H1 (cell line): ENCODE measurements around the gene ARHGEF25. TPM values are rescaled to one million over a fixed set of nuclear protein-coding genes. Genes with fewer than 3 reads are reported as not detected.
A peak's percentile ranks its signal among the peaks of the same experiment; 100 is the strongest.

ENCODE experiments used
- CTCF ChIA-PET: fragments of 300-600 bp; sonication (Branson Sonifier 250); formaldehyde crosslinking; loops from one replicate; lab custom pipeline; 2021; ENCODE audit not compliant: partially characterized antibody; lab: Charles Lee
- POLR2A ChIA-PET: fragments of 300-600 bp; sonication (Branson Sonifier 250); formaldehyde crosslinking; loops from one replicate; lab custom pipeline; 2021; ENCODE audit warnings: inconsistent platforms; ENCODE audit not compliant: partially characterized antibody; lab: Charles Lee
- DNase-seq, 2 experiments: peaks; one replicate each; pipeline versions ENCODE4 v3.0.0 to v3.0.0-alpha.2; 2010 to 2022; ENCODE audit warnings: low spot score in 2 of 2, low read depth in 1 of 2, mixed read lengths in 1 of 2
- FAIRE-seq: peaks from 2 replicates; lab custom pipeline; 2011; peaks lifted over from hg19 to GRCh38; lab: Jason Lieb, UNC
- H2AFZ ChIP-seq: 2 replicates; pipeline ENCODE4 v1.8.1; 2012; ENCODE audit warnings: low read length, inconsistent platforms
- H2AK5ac ChIP-seq: 2 replicates; pipeline ENCODE4 v1.6.1; 2013; ENCODE audit warnings: low read depth, low read length
- H2BK120ac ChIP-seq: replicated peaks from 2 replicates; pipeline ENCODE3; 2013; ENCODE audit warnings: low read depth, low read length, inconsistent platforms
- H2BK12ac ChIP-seq: 2 replicates; pipeline ENCODE4 v1.6.1; 2013; ENCODE audit warnings: low read depth, low read length
- H2BK15ac ChIP-seq: 2 replicates; pipeline ENCODE4 v1.6.1; 2013; ENCODE audit warnings: low read length
- H2BK20ac ChIP-seq: 2 replicates; pipeline ENCODE4 v1.6.1; 2013; ENCODE audit warnings: low read length
- H2BK5ac ChIP-seq: 2 replicates; pipeline ENCODE4 v1.6.1; 2013; ENCODE audit warnings: low read depth, low read length
- H3K14ac ChIP-seq: 2 replicates; pipeline ENCODE4 v1.6.1; 2013; ENCODE audit warnings: inconsistent platforms; ENCODE audit not compliant: insufficient read length
- H3K18ac ChIP-seq: 2 replicates; pipeline ENCODE4 v1.6.1; 2013; ENCODE audit warnings: low read length; ENCODE audit errors: extremely low read depth
- H3K23ac ChIP-seq: 2 replicates; pipeline ENCODE4 v1.6.1; 2013; ENCODE audit warnings: inconsistent platforms; ENCODE audit not compliant: insufficient read length
- H3K23me2 ChIP-seq: 2 replicates; pipeline ENCODE4 v1.6.1; 2013; ENCODE audit warnings: low read depth, low read length
- H3K27ac ChIP-seq: 2 replicates; pipeline ENCODE4 v1.6.1; 2011; ENCODE audit warnings: low read depth, low read length, inconsistent platforms
- H3K27me3 ChIP-seq, 4 experiments: replicated peaks in 1 of 4; 1 replicate in 1 of 4; 2 replicates in 3 of 4; pipeline versions ENCODE4 v1.6.1 to v1.8.1; 2011 to 2013; ENCODE audit warnings: low read length in 3 of 4, mild to moderate bottlenecking in 3 of 4, inconsistent platforms in 2 of 4, mixed read lengths in 2 of 4, moderate library complexity in 1 of 4; ENCODE audit not compliant: control insufficient read depth in 3 of 4, insufficient read depth in 3 of 4; ENCODE audit errors: extremely low read depth in 1 of 4
- H3K36me3 ChIP-seq, 4 experiments: 2 replicates each; pipeline versions ENCODE4 v1.6.1 to v1.8.1; 2011 to 2013; ENCODE audit warnings: mild to moderate bottlenecking in 4 of 4, low read length in 3 of 4, moderate library complexity in 2 of 4, control low read depth in 1 of 4, inconsistent platforms in 1 of 4; ENCODE audit not compliant: insufficient read depth in 4 of 4, control insufficient read depth in 2 of 4
- H3K4ac ChIP-seq: replicated peaks from 2 replicates; pipeline ENCODE3; 2013; ENCODE audit warnings: low read length, low read depth, mixed read lengths, inconsistent platforms; ENCODE audit not compliant: insufficient read length
- H3K4me1 ChIP-seq, 4 experiments: replicated peaks in 1 of 4; 1 replicate in 1 of 4; 2 replicates in 3 of 4; pipeline versions ENCODE4 v1.6.1 to v1.8.1; 2011 to 2013; ENCODE audit warnings: low read length in 3 of 4, inconsistent platforms in 2 of 4, mixed read lengths in 1 of 4; ENCODE audit not compliant: insufficient read depth in 4 of 4, control insufficient read depth in 3 of 4
- H3K4me2 ChIP-seq, 2 experiments: 2 replicates each; pipeline versions ENCODE4 v1.6.1 to v1.8.1; 2011 to 2013; ENCODE audit warnings: low read depth in 2 of 2, low read length in 2 of 2, control low read depth in 1 of 2, inconsistent platforms in 1 of 2, mild to moderate bottlenecking in 1 of 2; ENCODE audit not compliant: insufficient read depth in 1 of 2
- H3K4me3 ChIP-seq, 4 experiments: fragments of 200-600, 300-600 bp in 1 of 4; sonication (generic), shearing (Covaris generic), sonication (Bioruptor Twin) in 1 of 4; 2 replicates each; pipeline versions ENCODE4 v1.5.1 to v1.8.1; 2011 to 2016; ENCODE audit warnings: low read length in 4 of 4, low read depth in 3 of 4, control low read depth in 2 of 4, inconsistent platforms in 2 of 4, mild to moderate bottlenecking in 2 of 4, mixed read lengths in 1 of 4, moderate library complexity in 1 of 4; ENCODE audit not compliant: insufficient read depth in 2 of 4; ENCODE audit errors: extremely low read depth in 1 of 4
- H3K56ac ChIP-seq: replicated peaks from 2 replicates; pipeline ENCODE3; 2013; ENCODE audit warnings: low read depth, mild to moderate bottlenecking, mixed read lengths, low read length, inconsistent platforms; ENCODE audit not compliant: insufficient read length
- H3K79me1 ChIP-seq: 2 replicates; pipeline ENCODE4 v1.6.1; 2013; ENCODE audit warnings: low read depth, low read length, control low read depth
- H3K79me2 ChIP-seq, 2 experiments: 2 replicates each; pipeline versions ENCODE4 v1.6.1 to v1.8.1; 2012 to 2013; ENCODE audit warnings: low read length in 2 of 2, mild to moderate bottlenecking in 2 of 2, inconsistent platforms in 1 of 2; ENCODE audit not compliant: insufficient read depth in 2 of 2, control insufficient read depth in 1 of 2
- H3K9ac ChIP-seq, 4 experiments: replicated peaks in 1 of 4; 1 replicate in 1 of 4; 2 replicates in 3 of 4; pipeline versions ENCODE4 v1.6.1 to v1.8.1; 2011 to 2013; ENCODE audit warnings: low read depth in 3 of 4, low read length in 3 of 4, control low read depth in 2 of 4, mild to moderate bottlenecking in 2 of 4, moderate library complexity in 2 of 4, inconsistent platforms in 1 of 4; ENCODE audit errors: extremely low read depth in 1 of 4
- H3K9me3 ChIP-seq, 2 experiments: 2 replicates each; pipeline versions ENCODE4 v1.6.1 to v1.8.1; 2012 to 2013; ENCODE audit warnings: mild to moderate bottlenecking in 2 of 2, moderate library complexity in 2 of 2, control low read depth in 1 of 2, inconsistent platforms in 1 of 2, low read depth in 1 of 2, low read length in 1 of 2, mixed read lengths in 1 of 2; ENCODE audit not compliant: insufficient read depth in 2 of 2
- H4K20me1 ChIP-seq, 2 experiments: replicated peaks in 1 of 2; 2 replicates each; pipeline versions ENCODE3 to v1.8.1; 2011 to 2013; ENCODE audit warnings: inconsistent platforms in 2 of 2, low read length in 2 of 2, mild to moderate bottlenecking in 1 of 2; ENCODE audit not compliant: insufficient read depth in 2 of 2, control insufficient read depth in 1 of 2
- H4K5ac ChIP-seq: 2 replicates; pipeline ENCODE4 v1.6.1; 2013; ENCODE audit warnings: low read length, low read depth, mixed read lengths, inconsistent platforms; ENCODE audit not compliant: insufficient read length
- H4K8ac ChIP-seq: 2 replicates; pipeline ENCODE4 v1.8.0; 2013; ENCODE audit warnings: mild to moderate bottlenecking, moderate library complexity, low read length, inconsistent platforms; ENCODE audit not compliant: insufficient read depth; ENCODE audit errors: extremely low read depth
- H4K91ac ChIP-seq: replicated peaks from 2 replicates; pipeline ENCODE3; 2013; ENCODE audit warnings: low read length, mixed read lengths, inconsistent platforms; ENCODE audit not compliant: insufficient read length
- CBX8 ChIP-seq: fragments of 300-800, 300-1000 bp; sonication (generic); IDR thresholded peaks from 2 replicates; pipeline ENCODE4 v1.7.1; 2016; ENCODE audit warnings: low read depth, low read length, borderline replicate concordance
- MAX ChIP-seq: IDR thresholded peaks from 2 replicates; pipeline ENCODE4 v1.6.1; 2012; ENCODE audit warnings: inconsistent platforms
- RAD21 ChIP-seq, 2 experiments: IDR thresholded peaks in 1 of 2; conservative IDR thresholded peaks in 1 of 2; 2 replicates each; pipeline ENCODE4 v1.6.1; 2011; ENCODE audit warnings: low read depth in 2 of 2, low read length in 2 of 2, improper control_type of control experiment in 1 of 2, inconsistent platforms in 1 of 2, mild to moderate bottlenecking in 1 of 2, moderate library complexity in 1 of 2
- RBBP5 ChIP-seq: IDR thresholded peaks from 2 replicates; pipeline ENCODE4 v1.7.1; 2012; ENCODE audit warnings: low read depth, mild to moderate bottlenecking, inconsistent platforms, low read length, moderate library complexity, borderline replicate concordance
- TCF12 ChIP-seq: IDR thresholded peaks from 2 replicates; pipeline ENCODE4 v1.6.1; 2011; ENCODE audit warnings: low read depth, mild to moderate bottlenecking, low read length
- whole genome bisulfite sequencing, 2 experiments: shearing (Covaris generic) in 1 of 2; methylation state at CpG; one replicate each; pipeline versions ENCODE4 v1.1.6 to v1.1.7; 2013 to 2015; ENCODE audit warnings: low lambda C conversion rate in 2 of 2, mixed read lengths in 2 of 2, inconsistent platforms in 1 of 2, low coverage in 1 of 2, missing lambda C conversion rate in 1 of 2; ENCODE audit not compliant: insufficient replicate concordance in 2 of 2, insufficient coverage in 1 of 2, insufficient read length in 1 of 2; ENCODE audit errors: extremely low coverage in 1 of 2, missing lambda C conversion rate in 1 of 2; 5-methylcytosine and 5-hydroxymethylcytosine counted together
- polyA plus RNA-seq, 7 experiments: library from polyadenylated mRNA; depleted of rRNA in 3 of 7; stranded (reverse) in 5 of 7; unstranded in 2 of 7; fragments of >200 nt in 5 of 7; fragments of 200-250 nt in 2 of 7; gene quantifications; 1 replicate in 5 of 7; 2 replicates in 1 of 7; 4 replicates in 1 of 7; pipeline versions ENCODE4 v1.2.1 to v1.2.3, GENCODE V29; 2011 to 2013; ENCODE audit warnings: missing spikeins in 2 of 7, mixed read lengths in 2 of 7
- total RNA-seq: library from RNA; stranded (reverse); fragmentation: NEBNext Ultra II Directional; extraction: Animal tissue kit (Norgen Biotek cat#: 25700); gene quantifications from 2 replicates; pipeline ENCODE4 v1.2.1, GENCODE V29; 2021
- TF ChIP-seq, protein P1 (sequence below), 3 experiments: IDR thresholded peaks; 1 replicate in 2 of 3; 2 replicates in 1 of 3; pipeline versions ENCODE4 v1.5.1 to v1.6.1; 2011; ENCODE audit warnings: low read length in 3 of 3, mild to moderate bottlenecking in 3 of 3, inconsistent platforms in 2 of 3, low read depth in 1 of 3, moderate library complexity in 1 of 3; ENCODE audit not compliant: insufficient read depth in 1 of 3; ENCODE audit errors: control extremely low read depth in 1 of 3

ARHGEF25 gene
- total and polyA plus RNA-seq, 2 of the 8 experiments (the other 6 are each of a cell fraction or from before 2014, with no cell fraction given): 5.9 to 8.8 TPM

DNA sequence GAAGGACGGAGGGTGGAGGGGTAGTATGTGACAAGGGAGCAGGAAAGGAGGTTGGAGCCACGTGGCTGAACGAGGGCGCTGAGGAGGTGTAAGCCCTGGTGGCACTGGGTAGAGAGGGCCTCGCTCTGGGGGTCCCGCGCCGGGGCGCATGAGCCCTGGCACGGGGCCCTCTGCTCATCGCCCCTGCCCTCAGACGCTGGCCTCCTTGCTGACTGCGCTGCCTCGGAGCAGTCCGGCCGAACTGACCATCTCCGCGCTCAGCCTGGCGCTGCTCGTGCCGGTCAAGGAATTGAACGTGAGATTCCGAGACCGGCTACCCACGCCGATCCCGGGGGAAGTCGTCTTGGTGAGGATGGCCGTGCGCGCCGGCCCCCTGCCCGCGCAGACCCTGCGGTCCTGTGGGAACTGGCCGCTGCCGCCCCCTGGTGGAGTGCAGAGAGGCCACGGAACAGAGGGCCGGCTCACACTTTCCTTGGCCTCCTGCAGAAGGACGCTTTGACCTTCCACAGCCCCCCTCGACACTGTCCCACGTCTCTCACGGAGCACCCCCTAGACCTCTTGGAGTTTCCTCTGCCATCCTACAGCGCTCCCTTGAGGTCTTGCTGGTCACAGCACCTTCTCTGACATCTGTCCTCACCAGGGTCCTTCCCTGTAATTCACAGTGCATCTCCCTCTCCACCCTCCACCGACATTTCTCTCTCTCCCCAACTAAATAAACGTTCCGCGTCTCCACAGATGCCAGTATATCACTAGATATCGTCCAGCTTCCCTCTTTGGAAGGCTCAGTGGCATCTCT is 10.5 kb downstream of the ARHGEF25 start:
- no peak for FAIRE-seq
- no peak overlapping the region for H3K56ac ChIP-seq
- no peak for TF ChIP-seq CBX8
- TF ChIP-seq TCF12: 0 out of 2 replicates have a peak, but pooled peaks have one; percentile 45
- TF ChIP-seq, protein P1, sequence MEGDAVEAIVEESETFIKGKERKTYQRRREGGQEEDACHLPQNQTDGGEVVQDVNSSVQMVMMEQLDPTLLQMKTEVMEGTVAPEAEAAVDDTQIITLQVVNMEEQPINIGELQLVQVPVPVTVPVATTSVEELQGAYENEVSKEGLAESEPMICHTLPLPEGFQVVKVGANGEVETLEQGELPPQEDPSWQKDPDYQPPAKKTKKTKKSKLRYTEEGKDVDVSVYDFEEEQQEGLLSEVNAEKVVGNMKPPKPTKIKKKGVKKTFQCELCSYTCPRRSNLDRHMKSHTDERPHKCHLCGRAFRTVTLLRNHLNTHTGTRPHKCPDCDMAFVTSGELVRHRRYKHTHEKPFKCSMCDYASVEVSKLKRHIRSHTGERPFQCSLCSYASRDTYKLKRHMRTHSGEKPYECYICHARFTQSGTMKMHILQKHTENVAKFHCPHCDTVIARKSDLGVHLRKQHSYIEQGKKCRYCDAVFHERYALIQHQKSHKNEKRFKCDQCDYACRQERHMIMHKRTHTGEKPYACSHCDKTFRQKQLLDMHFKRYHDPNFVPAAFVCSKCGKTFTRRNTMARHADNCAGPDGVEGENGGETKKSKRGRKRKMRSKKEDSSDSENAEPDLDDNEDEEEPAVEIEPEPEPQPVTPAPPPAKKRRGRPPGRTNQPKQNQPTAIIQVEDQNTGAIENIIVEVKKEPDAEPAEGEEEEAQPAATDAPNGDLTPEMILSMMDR (IDR thresholded peaks at IDR 0.05; ENCODE audit: control extremely low read depth in 1 of 3, insufficient read depth in 1 of 3, low read depth in 1 of 3, low read length in 3 of 3): peak in 2 of 3 experiments; percentile 83 to 89; a peak in 3 of 4 replicates
- TF ChIP-seq MAX: 0 out of 2 replicates have a peak, but pooled peaks have one; percentile 9
- no peak for TF ChIP-seq RBBP5
- TF ChIP-seq RAD21 (IDR thresholded peaks at IDR 0.05 in 1 of 2, conservative IDR thresholded peaks at IDR 0.05 in 1 of 2; ENCODE audit: low read depth in 2 of 2, low read length in 2 of 2): peak; percentile 62 to 71

More for the DNA sequence above, 10.5 kb downstream of the ARHGEF25 start:
- H3K27me3 ChIP-seq: peaks cover 86 to 98% (median 98%) of the 10 kb centered on the region in 4 experiments
- H3K79me1 ChIP-seq: 0 out of 2 replicates have a peak, but pooled peaks cover 2% of the 10 kb centered on the region
- no peak overlapping the region for H3K27ac ChIP-seq
- no peak overlapping the region for H3K23ac ChIP-seq
- H4K20me1 ChIP-seq: peaks cover 0 to 29% of the 10 kb centered on the region in 2 experiments
- H4K91ac ChIP-seq: no peak overlapping the region
- H3K4me2 ChIP-seq: peak overlapping the region; percentile 54 to 78
- peak in 1 of 2 experiments; percentile 87 for DNase-seq
- no peak overlapping the region for H3K9ac ChIP-seq
- H3K4ac ChIP-seq: peak overlapping the region; percentile 5
- H2BK12ac ChIP-seq: peak overlapping the region; percentile 75; the same call in 1 of the 2 replicates
- no peak overlapping the region for H4K5ac ChIP-seq
- no peak overlapping the region for H3K14ac ChIP-seq
- H3K18ac ChIP-seq: no peak overlapping the region
- POLR2A ChIA-PET: interaction anchor here (0.8 to 3.6 kb wide), 11 partner anchors 9 to 123 kb away, joined by 3 to 45 read pairs (median 4); partner anchors contain the start of genes ARHGEF25, B4GALNT1, DDIT3 and PIP4K2C
- no peak overlapping the region for H2BK5ac ChIP-seq
- no peaks in the 10 kb centered on the region for H3K79me2 ChIP-seq
- no peak overlapping the region for H2AFZ ChIP-seq
- H3K4me3 ChIP-seq: peak overlapping the region; percentile 1 to 52 (median 24); a peak in 6 of 8 replicates
- H3K9me3 ChIP-seq: no peaks in the 10 kb centered on the region; a peak in 1 of 4 replicates
- H3K4me1 ChIP-seq: peaks cover 0 to 20% (median 13%) of the 10 kb centered on the region in 4 experiments; a peak in 6 of 7 replicates
- no peak overlapping the region for H2BK15ac ChIP-seq
- H3K36me3 ChIP-seq: no peaks in the 10 kb centered on the region
- peaks cover 7% of the 10 kb centered on the region; the same call in 1 of the 2 replicates for H3K23me2 ChIP-seq
- H2BK20ac ChIP-seq: no peak overlapping the region
- 4% methylated on average over 46 of the region's 49 CpGs; no CpG with 5 or more reads in 1 of the 2 experiments for WGBS, 2 experiments
- H2AK5ac ChIP-seq: 0 out of 2 replicates have a peak overlapping the region, but pooled peaks have one; percentile 14
- CTCF ChIA-PET: interaction anchor here (0.6 to 10.7 kb wide), 33 partner anchors 9 to 308 kb away, joined by 3 to 201 read pairs (median 4); partner anchors contain the start of genes ARHGEF25, B4GALNT1, DTX3 and OS9
- no peak overlapping the region for H2BK120ac ChIP-seq
- H4K8ac ChIP-seq: no peak overlapping the region; the same call in 1 of the 2 replicates
